Activated CD4-positive, alpha-beta T cell treated with anti-CD3 and anti-CD28 coated beads, Interleukin-2, Interleukin-6, amounts not matched to agents 100 ng/mL and 50 ng/mL, durations not matched to agents 16 hours and 8 hours (primary cell): ENCODE measurements around the gene OMP.
"Not testable (repeated sequence)": the region's sequence is repeated elsewhere in the genome, so short reads cannot be mapped to it uniquely, and the experiment has no call there.

Experiments used
- DNase-seq: peaks from one replicate; pipeline ENCODE4 v3.0.0-alpha.2; 2020

Gene OMP, protein sequence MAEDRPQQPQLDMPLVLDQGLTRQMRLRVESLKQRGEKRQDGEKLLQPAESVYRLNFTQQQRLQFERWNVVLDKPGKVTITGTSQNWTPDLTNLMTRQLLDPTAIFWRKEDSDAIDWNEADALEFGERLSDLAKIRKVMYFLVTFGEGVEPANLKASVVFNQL

GRCh38 chr11:77102246-77103210 is at the start of gene OMP:
TSS of gene OMP (plus strand) at chr11:77102840. CDS start at chr11:77102840, 0 bp downstream.
- no peak for DNase-seq

DNA sequence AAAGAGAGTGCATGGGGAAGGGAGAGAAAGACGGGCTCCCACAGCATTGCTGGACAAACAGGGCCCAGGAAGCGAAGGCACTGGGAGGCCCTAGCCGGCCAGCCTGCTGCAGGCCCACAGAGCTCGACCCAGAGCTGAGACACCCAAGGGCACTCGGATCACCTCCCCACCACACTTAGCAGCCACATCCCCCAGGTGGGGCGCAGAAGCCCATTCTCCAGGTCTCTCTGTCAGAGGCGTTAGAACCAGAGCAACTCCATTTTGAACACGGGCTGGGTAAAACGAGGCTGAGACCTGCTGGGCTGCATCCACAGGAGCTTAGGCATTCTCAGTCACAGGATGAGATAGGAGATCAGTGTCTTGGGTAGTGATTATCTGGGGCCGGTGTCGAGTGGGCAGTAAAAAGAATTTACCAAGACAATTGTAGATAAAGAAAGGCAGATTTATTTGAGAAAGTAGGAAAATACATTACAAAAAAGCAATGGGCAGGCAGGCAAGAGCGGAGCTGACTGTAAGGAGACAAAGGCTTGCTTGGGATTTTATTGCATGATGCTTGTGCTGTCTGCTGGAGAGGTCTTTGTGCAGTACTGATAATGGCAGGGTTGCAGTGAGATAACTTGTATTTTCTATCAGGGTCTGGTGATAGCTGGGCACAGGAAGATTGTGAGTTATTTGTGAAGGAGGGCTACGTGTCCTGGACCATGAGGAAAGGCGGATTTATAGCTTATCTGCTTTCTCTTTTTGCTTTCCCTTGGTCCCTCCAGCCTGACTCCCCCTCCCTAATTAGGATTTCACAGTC is 49.2 kb upstream of the OMP start:
- DNase-seq = no peak

DNA sequence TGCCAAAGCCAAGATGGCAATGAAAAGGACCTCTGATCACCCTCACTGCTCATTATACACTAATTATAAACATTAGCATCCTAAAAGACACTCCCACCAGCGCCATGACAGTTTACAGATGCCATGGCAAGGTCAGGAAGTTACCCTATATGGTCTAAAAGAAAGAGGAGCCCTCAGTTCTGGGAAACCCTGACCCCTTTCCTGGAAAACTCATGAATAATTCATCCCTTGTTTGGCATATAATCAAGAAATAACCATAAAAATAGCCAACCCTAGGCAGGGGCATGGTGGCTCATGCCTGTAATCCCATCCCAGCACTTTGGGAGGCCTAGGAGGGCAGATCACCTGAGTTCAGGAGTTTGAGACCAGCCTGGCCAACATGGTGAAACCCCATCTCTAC is 48.6 kb upstream of the OMP start:
- no peak for DNase-seq

DNA sequence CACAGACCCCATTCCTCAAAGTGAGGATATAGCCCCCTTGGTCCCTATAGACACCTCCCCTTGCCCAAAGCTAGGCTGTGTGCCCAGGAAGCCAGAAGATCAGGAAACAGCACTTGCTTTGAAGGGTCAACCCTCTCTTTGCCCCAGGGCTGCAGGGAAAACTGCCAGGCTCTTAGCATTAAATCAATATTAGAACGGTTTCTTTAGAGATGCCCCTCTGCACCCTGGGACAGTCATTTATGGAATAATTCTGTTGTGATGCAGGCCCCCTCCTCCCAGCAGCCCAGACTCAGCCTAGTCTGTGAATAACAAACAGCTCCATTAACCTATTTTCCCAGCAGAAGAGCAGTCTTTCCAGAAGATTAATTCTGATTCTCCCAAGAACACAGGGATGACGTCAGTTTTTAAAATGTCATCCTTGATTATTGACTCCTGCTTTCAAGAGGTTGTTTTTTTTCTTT is 47.5 kb upstream of the OMP start:
- DNase-seq = no peak

DNA sequence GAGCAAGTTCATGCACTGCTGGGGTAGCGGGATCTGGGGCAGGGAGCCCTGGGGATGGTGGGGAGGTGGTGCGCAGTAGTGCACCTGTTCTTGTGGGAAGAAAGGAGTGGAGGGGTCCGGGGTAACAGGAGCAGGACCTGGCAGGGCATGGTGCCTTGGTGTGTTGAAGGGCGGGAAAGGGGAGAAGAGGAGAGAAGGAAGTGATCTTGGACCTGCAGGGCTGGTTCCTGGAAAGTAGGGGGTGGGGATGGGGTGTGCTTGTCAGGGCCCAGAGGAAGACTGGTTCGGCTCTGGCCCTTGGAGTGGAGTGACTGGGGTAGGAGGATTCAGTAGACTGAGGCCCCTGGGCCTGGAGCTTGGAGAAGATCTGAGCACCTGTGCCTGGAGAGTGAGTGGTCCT is 46.7 kb upstream of the OMP start:
- DNase-seq = no peak

DNA sequence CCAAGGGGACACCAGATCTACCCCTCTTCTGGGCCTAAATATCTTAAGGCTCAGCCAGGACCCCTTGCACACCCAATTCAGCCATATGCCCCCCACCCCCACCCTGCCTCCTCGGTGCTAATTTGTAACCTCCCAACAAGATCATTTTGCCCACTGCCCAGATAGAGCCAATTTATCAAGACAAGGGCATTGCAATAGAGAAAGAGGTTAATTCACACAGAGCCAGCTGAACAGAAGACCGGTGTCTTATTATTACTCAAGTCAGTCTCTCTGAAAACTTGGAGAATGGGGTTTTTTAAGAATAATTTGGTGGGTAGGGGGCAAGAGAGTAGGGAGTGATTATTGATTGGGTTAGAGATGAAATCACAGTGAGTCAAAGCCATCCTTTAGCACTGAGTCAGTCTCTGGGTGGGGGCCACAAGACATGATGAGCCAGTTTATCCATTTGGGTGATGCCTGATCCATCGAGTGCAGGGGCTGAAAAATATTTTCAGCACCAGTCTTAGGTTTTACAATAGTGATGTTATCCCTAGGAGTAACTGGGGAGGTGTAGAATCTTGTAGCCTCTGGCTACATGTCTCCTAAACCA is 45.7 kb upstream of the OMP start:
- no peak for DNase-seq

DNA sequence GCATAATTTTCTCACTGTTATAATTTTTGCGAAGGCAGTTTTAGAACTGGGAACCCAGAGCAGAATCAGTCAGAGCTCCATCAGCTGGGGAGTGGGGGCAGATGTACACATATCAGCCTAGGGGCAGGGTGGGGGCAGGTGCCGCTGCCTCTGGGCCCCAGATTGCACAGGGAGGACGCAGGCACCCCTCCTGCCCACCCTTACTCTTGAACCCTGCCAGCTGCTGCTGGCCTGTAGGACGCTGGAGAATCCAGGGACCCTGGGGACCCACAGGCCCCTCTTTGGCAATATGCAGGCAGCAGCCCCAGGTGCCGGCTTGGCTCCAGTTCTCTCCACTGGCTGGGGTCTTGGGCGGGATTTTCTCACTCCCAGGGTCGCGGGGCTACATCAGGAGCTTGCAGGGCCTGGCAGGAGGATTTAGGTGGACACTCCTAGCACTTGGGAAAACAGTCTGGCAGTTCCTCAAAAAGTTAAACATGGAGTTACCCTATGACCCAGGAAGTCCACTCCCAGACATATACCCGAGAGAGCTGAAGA is 44.6 kb upstream of the OMP start:
- DNase-seq = no peak

- no peak for DNase-seq
Observed at GRCh38 chr11:77058900-77059299, 43.7 kb upstream of the OMP start.

DNA sequence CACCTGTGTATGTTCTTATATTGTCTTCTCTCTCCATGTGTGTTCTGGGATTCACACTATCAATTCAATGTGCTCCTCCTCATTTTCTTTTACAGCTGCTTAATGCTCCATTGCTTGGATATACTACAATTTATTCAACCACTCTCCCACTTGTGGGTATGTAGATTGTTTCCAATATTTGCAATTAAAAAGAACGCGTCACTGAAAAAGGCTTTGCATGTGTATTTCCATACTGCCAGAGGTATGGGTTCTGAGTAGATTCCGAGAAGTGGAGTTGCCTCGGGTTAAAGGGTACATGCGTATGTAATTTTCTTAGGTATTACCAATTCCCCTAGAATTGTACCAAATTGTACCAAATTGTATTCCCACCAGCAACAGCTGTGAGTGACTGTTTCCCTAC is 42.8 kb upstream of the OMP start:
- DNase-seq = no peak

DNA sequence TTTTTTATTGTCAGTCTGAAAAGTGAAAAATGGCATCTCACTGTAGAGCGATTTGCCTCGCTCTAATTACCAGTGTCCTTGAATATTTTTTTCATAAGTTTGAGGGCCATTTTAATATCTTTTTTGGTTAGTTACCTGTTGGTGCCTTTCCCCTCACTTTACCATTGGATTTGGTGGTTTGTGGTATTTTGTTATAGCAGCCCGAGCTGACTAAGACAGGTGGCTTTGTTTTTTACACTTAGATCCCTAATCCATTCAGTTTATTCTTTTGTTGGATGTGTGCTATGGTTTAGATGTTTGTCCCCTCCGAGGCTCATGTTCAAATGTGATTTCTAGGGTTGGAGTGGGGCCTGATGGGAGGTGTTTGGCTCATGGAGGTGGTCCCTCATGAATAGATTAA is 42.4 kb upstream of the OMP start:
- DNase-seq = no peak

GRCh38 chr11:77061258-77061657 is 41.4 kb upstream of the OMP start:
- not testable (repeated sequence) for DNase-seq

DNA sequence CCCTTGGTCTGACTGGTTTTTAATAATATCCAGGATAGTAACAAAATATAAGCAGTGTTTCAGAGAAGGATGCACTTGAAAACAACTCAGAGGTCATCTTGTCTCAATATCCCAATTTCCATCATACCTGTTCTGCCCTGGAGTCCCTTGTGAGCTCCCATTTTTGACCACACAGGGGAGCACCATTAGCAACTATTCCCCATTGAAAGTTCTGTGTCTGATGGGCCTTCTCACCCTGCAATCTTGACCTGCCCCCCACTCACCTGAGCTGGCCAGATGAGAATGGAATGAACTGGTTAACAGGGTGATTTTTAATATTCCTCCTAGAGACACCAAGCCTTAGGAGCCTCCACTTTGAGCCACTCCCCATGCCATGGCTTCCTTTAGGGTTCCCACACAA is 39.7 kb upstream of the OMP start:
- DNase-seq = no peak

DNA sequence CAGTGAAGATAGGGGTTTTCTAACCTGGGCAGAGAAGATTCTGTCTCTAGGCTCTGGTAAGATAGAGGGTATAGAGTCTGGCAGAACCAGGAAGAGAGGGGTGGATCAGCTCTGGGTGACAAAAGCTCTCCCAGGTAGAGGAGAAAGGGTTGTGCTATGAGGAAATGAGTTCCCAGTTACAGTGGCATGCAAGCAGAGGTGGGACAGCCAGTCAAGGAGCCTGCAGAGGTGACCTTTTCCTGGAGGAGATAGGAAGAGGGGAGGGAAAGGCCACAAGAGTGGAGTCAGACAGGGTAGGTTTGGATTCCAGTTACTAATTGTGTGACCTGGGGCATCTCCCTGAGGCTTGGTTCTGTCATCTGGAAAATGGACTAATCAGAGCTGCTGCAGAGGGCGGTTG is 39.2 kb upstream of the OMP start:
- no peak for DNase-seq

GRCh38 chr11:77063861-77064260 is 38.8 kb upstream of the OMP start:
- no peak for DNase-seq

DNA sequence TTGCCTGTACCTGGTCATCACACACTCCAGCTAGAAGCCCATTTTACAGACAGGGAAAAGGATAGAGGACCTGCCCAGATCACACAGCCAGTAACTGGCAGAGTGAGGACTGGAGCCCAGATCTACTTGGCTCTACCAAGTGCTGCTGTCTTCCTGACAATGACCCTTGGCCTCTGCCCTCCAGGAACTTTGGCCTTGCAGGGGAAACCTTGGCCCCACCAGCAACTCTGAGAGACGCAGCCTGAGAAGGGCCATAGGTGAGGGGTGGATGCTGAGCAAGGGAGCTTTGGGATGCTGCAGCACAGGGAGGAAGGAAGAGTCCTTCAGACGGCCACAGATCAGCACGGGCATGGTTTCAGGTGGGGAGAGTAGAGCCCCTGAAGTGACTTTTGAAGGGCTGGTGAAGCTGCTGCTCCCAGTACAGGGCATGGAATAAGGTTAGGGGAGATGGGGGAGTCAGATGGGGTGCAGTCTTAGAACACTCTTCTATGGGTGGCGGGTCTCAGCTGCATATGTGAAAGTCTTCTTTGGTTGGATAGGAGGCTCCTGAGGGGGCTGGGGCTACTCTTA is 37.9 kb upstream of the OMP start:
- no peak for DNase-seq

- DNase-seq = no peak
Observed at GRCh38 chr11:77065878-77066228, 36.8 kb upstream of the OMP start.

GRCh38 chr11:77066229-77067042 is 36.2 kb upstream of the OMP start, which contains the start of gene CAPN5:
TSS of gene CAPN5 (plus strand) at chr11:77066971. CDS start at chr11:77084887, 17,916 bp downstream.
- peak; percentile 88 for DNase-seq

DNA sequence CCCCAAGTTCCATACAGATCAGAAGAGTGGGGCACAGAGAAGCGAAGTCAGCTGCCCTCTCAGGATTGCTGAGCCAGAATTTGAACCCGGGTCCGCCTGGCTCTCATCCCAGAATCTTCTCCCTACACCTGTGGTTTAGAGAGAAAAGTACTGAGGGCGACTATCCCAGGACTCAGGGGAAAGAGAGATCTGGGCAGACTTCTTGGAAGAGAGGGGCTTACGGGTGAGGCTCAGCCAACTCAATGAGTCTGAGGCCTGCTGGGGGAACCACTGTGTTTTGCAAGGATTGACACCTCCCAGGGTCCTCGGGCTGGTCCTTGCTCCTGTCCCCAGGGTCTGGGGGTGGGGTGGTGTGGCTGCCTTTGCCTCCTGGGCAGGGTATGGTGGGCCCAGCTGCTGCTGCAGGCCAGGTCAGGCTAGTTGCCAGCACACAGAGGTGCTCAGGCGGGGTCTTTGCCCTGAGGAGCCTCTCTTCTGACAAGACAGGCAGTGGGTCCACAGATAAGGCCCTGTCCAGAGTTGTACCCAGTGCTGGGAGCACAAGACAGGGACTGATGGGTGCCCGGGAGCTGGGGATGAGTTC is 34.7 kb upstream of the OMP start:
- no peak for DNase-seq

- DNase-seq = no peak
Observed at GRCh38 chr11:77068457-77069335, 33.9 kb upstream of the OMP start.

GRCh38 chr11:77069336-77069968 is 33.2 kb upstream of the OMP start:
- no peak for DNase-seq
